ENCODE data around the gene ZFAND2B.

- TF ChIP-seq POLR2AphosphoS5 (IDR thresholded peaks at IDR 0.05; ENCODE audit: low read depth, low read length) (no peak), TAF1 (IDR thresholded peaks at IDR 0.05; ENCODE audit: borderline replicate concordance, insufficient read depth, low read length) (no peak)
These were observed 31.1 kb upstream of the ZFAND2B start for GRCh38 chr2:219175486-219175885.
